Skeletal muscle satellite cell (primary cell): ENCODE measurements around the gene CTSF.
"Not testable (repeated sequence)": the region's sequence is repeated elsewhere in the genome, so short reads cannot be mapped to it uniquely, and the experiment has no call there.

Experiments used
- H3K27me3 ChIP-seq: 2 replicates; pipeline ENCODE4 v1.7.0; 2013; ENCODE audit warnings: low read length; ENCODE audit not compliant: control insufficient read depth, insufficient read depth
- H3K36me3 ChIP-seq: 2 replicates; pipeline ENCODE4 v1.7.0; 2013; ENCODE audit warnings: mild to moderate bottlenecking, control low read depth, low read length; ENCODE audit not compliant: insufficient read depth
- H3K4me1 ChIP-seq: 2 replicates; pipeline ENCODE4 v1.7.0; 2013; ENCODE audit warnings: low read length; ENCODE audit not compliant: control insufficient read depth, insufficient read depth
- H3K4me2 ChIP-seq: 2 replicates; pipeline ENCODE4 v1.7.0; 2013; ENCODE audit warnings: mild to moderate bottlenecking, low read length
- H3K4me3 ChIP-seq: 2 replicates; pipeline ENCODE4 v1.7.0; 2013; ENCODE audit warnings: low read length
- H3K9ac ChIP-seq: 2 replicates; pipeline ENCODE4 v1.7.0; 2013; ENCODE audit warnings: mild to moderate bottlenecking, low read depth, low read length, moderate library complexity
- H3K9me3 ChIP-seq: replicated peaks from 2 replicates; pipeline ENCODE4 v1.7.0; 2013; ENCODE audit warnings: mild to moderate bottlenecking, control low read depth, low read length

CTSF gene

GRCh38 chr11:66550887-66551286 is 17.5 kb downstream of the CTSF start:
- Histone ChIP-seq H3K27me3 (peaks cover 27% of the 10 kb centered on the region), H3K9ac (no peak overlapping the region)

GRCh38 chr11:66549696-66550095 is 18.7 kb downstream of the CTSF start:
- Histone ChIP-seq H3K36me3 (no peaks in the 10 kb centered on the region), H3K4me2 (no peak overlapping the region), H3K9ac (no peak overlapping the region), H3K9me3 (no peaks in the 10 kb centered on the region), H3K27me3 (peaks cover 26% of the 10 kb centered on the region), H3K4me3 (no peak overlapping the region), H3K4me1 (peaks cover 10% of the 10 kb centered on the region)

More at GRCh38 chr11:66550887-66551286, 17.5 kb downstream of the CTSF start:
- H3K4me3 ChIP-seq: no peak overlapping the region
- no peak overlapping the region for H3K4me2 ChIP-seq
- no peaks in the 10 kb centered on the region for H3K9me3 ChIP-seq
- peaks cover 5% of the 10 kb centered on the region for H3K4me1 ChIP-seq
- H3K36me3 ChIP-seq: no peaks in the 10 kb centered on the region

- no peak overlapping the region for H3K4me2 ChIP-seq
- H3K9ac ChIP-seq: no peak overlapping the region
- no peak overlapping the region for H3K4me3 ChIP-seq
- no peaks in the 10 kb centered on the region for H3K36me3 ChIP-seq
- no peaks in the 10 kb centered on the region for H3K9me3 ChIP-seq
- peaks cover 10% of the 10 kb centered on the region for H3K4me1 ChIP-seq
- peaks cover 26% of the 10 kb centered on the region for H3K27me3 ChIP-seq
These were observed 19.4 kb downstream of the CTSF start for GRCh38 chr11:66548774-66549630.

- Histone ChIP-seq H3K27me3 (peaks cover 26% of the 10 kb centered on the region), H3K4me3 (no peak overlapping the region), H3K9me3 (no peaks in the 10 kb centered on the region)
These were observed 20.4 kb downstream of the CTSF start for GRCh38 chr11:66548041-66548440.

GRCh38 chr11:66547662-66548009 is 20.8 kb downstream of the CTSF start:
- H3K27me3 ChIP-seq: peaks cover 26% of the 10 kb centered on the region
- H3K4me2 ChIP-seq: no peak overlapping the region
- no peaks in the 10 kb centered on the region for H3K36me3 ChIP-seq
- peaks cover 12% of the 10 kb centered on the region for H3K4me1 ChIP-seq
- no peaks in the 10 kb centered on the region for H3K9me3 ChIP-seq
- no peak overlapping the region for H3K4me3 ChIP-seq
- no peak overlapping the region for H3K9ac ChIP-seq

More at GRCh38 chr11:66548041-66548440, 20.4 kb downstream of the CTSF start:
- H3K36me3 ChIP-seq: no peaks in the 10 kb centered on the region
- no peak overlapping the region for H3K9ac ChIP-seq
- H3K4me2 ChIP-seq: no peak overlapping the region
- H3K4me1 ChIP-seq: peaks cover 10% of the 10 kb centered on the region

GRCh38 chr11:66546966-66547661 is 21.3 kb downstream of the CTSF start:
- peaks cover 26% of the 10 kb centered on the region for H3K27me3 ChIP-seq
- H3K9ac ChIP-seq: no peak overlapping the region
- no peaks in the 10 kb centered on the region for H3K36me3 ChIP-seq
- no peak overlapping the region for H3K4me3 ChIP-seq
- no peaks in the 10 kb centered on the region for H3K9me3 ChIP-seq
- peaks cover 17% of the 10 kb centered on the region for H3K4me1 ChIP-seq
- H3K4me2 ChIP-seq: peak overlapping the region; percentile 78

GRCh38 chr11:66546368-66546965 is 21.9 kb downstream of the CTSF start, which contains the start of gene ACTN3:
TSS of gene ACTN3 (plus strand) at chr11:66546903. CDS start at chr11:66546938, 35 bp downstream.
- H3K27me3 ChIP-seq: peaks cover 26% of the 10 kb centered on the region
- peaks cover 17% of the 10 kb centered on the region for H3K4me1 ChIP-seq
- H3K9ac ChIP-seq: peak within 1 kb of the TSS; percentile 89
- H3K4me3 ChIP-seq: peak within 1 kb of the TSS; percentile 83
- H3K4me2 ChIP-seq: peak within 1 kb of the TSS; percentile 78
- no peaks in the 10 kb centered on the region for H3K9me3 ChIP-seq
- H3K36me3 ChIP-seq: no peaks in the 10 kb centered on the region

- Histone ChIP-seq H3K4me1 (peaks cover 17% of the 10 kb centered on the region), H3K9ac (peak within 1 kb of the TSS; percentile 89), H3K27me3 (peaks cover 26% of the 10 kb centered on the region), H3K4me2 (peak within 1 kb of the TSS; percentile 78), H3K9me3 (no peaks in the 10 kb centered on the region), H3K4me3 (peak within 1 kb of the TSS; percentile 83), H3K36me3 (no peaks in the 10 kb centered on the region)
These were observed 22.6 kb downstream of the CTSF start, which contains the start of gene ZDHHC24 for GRCh38 chr11:66545701-66546367. TSS of gene ZDHHC24 (minus strand) at chr11:66546048. CDS start at chr11:66546003, 45 bp downstream.

- Histone ChIP-seq H3K4me1 (peaks cover 17% of the 10 kb centered on the region), H3K4me3 (peak overlapping the region; percentile 83), H3K27me3 (peaks cover 17% of the 10 kb centered on the region), H3K4me2 (peak overlapping the region; percentile 78), H3K9ac (peak overlapping the region; percentile 89)
- not testable (repeated sequence) for H3K36me3 ChIP-seq, H3K9me3 ChIP-seq
These were observed 23.5 kb downstream of the CTSF start for GRCh38 chr11:66544952-66545351.

GRCh38 chr11:66543263-66544107 is 24.9 kb downstream of the CTSF start:
- Histone ChIP-seq H3K4me3 (no peak overlapping the region), H3K4me1 (peaks cover 17% of the 10 kb centered on the region), H3K9ac (no peak overlapping the region)

More at GRCh38 chr11:66543263-66544107, 24.9 kb downstream of the CTSF start:
- peaks cover 8% of the 10 kb centered on the region for H3K36me3 ChIP-seq
- no peak overlapping the region for H3K4me2 ChIP-seq
- H3K9me3 ChIP-seq: no peaks in the 10 kb centered on the region
- H3K27me3 ChIP-seq: peaks cover 9% of the 10 kb centered on the region
